OCI-M2 (cell line): ENCODE data around the gene USP9X.
"Not testable (repeated sequence)": the region's sequence is repeated elsewhere in the genome, so short reads cannot be mapped to it uniquely, and the experiment has no call there.

ENCODE experiments used
- DNase-seq: peaks from one replicate; lab custom pipeline; 2025; ENCODE audit not compliant: unreplicated experiment; lab: John Stamatoyannopoulos, UW

USP9X gene

GRCh38 chrX:41184312-41184711 lies 99.1 kb downstream of the USP9X start:
- DNase-seq, result no peak

GRCh38 chrX:41186946-41187345 lies 101.7 kb downstream of the USP9X start:
- DNase-seq, result not testable (repeated sequence)

GRCh38 chrX:41189156-41189555 lies 103.9 kb downstream of the USP9X start:
- no peak for DNase-seq

GRCh38 chrX:41192880-41193279 lies 107.6 kb downstream of the USP9X start:
- DNase-seq, result no peak

- no peak for DNase-seq
These were observed 113.2 kb downstream of the USP9X start for GRCh38 chrX:41198410-41198809.

- DNase-seq, result no peak
These were observed 115.5 kb downstream of the USP9X start for GRCh38 chrX:41200785-41201184.

GRCh38 chrX:41209853-41210252 lies 124.6 kb downstream of the USP9X start:
- no peak for DNase-seq

- DNase-seq, result no peak
These were observed 139.4 kb downstream of the USP9X start for GRCh38 chrX:41224605-41225004.

GRCh38 chrX:41233988-41234387 lies 148.7 kb downstream of the USP9X start:
- DNase-seq, result no peak

- not testable (repeated sequence) for DNase-seq
These were observed 149.2 kb downstream of the USP9X start for GRCh38 chrX:41234471-41234870.

- no peak for DNase-seq
These were observed 149.7 kb downstream of the USP9X start for GRCh38 chrX:41234962-41235361.

- DNase-seq, result no peak
These were observed 151.4 kb downstream of the USP9X start for GRCh38 chrX:41236629-41237028.

- DNase-seq, result no peak
These were observed 155.3 kb downstream of the USP9X start for GRCh38 chrX:41240509-41240908.

- DNase-seq, result no peak
These were observed 156.7 kb downstream of the USP9X start for GRCh38 chrX:41241962-41242361.

GRCh38 chrX:41245641-41246040 lies 160.4 kb downstream of the USP9X start:
- no peak for DNase-seq

- DNase-seq, result no peak
These were observed 165.6 kb downstream of the USP9X start for GRCh38 chrX:41250867-41251266.

GRCh38 chrX:41257801-41258200 lies 172.6 kb downstream of the USP9X start:
- no peak for DNase-seq

GRCh38 chrX:41258226-41258625 lies 173.0 kb downstream of the USP9X start:
- no peak for DNase-seq

GRCh38 chrX:41258871-41259270 lies 173.6 kb downstream of the USP9X start:
- no peak for DNase-seq

GRCh38 chrX:41259516-41259915 lies 174.3 kb downstream of the USP9X start:
- no peak for DNase-seq

GRCh38 chrX:41265615-41266014 lies 180.4 kb downstream of the USP9X start:
- no peak for DNase-seq

- DNase-seq, result no peak
These were observed 188.4 kb downstream of the USP9X start for GRCh38 chrX:41273638-41274037.

- DNase-seq, result no peak
These were observed 190.7 kb downstream of the USP9X start for GRCh38 chrX:41275661-41276609.
